Measurements from ENCODE around the gene ZNF274.

GRCh38 chr19:58212336-58213074 is 29.6 kb downstream of the ZNF274 start:
- no peak for TF ChIP-seq USF1 (IDR thresholded peaks at IDR 0.05; ENCODE audit: borderline replicate concordance, low read depth)
- TF ChIP-seq ZBTB33 (IDR thresholded peaks at IDR 0.05; ENCODE audit: borderline replicate concordance, low read depth) = no peak
- TF ChIP-seq TEAD4 (IDR thresholded peaks at IDR 0.05; ENCODE audit: borderline replicate concordance, insufficient read depth) = no peak
- TF ChIP-seq CTCF (IDR thresholded peaks at IDR 0.05) = no peak
- no peak for TF ChIP-seq TCF12 (IDR thresholded peaks at IDR 0.05)
- TF ChIP-seq REST (IDR thresholded peaks at IDR 0.05; ENCODE audit: low read depth, low read length) = no peak
- TF ChIP-seq PBX3 (IDR thresholded peaks at IDR 0.05) = no peak
- no peak for TF ChIP-seq YY1 (IDR thresholded peaks at IDR 0.05; ENCODE audit: low read depth)
- no peak for TF ChIP-seq POLR2AphosphoS5 (IDR thresholded peaks at IDR 0.05; ENCODE audit: low read depth, low read length)
- TF ChIP-seq MXI1 (IDR thresholded peaks at IDR 0.05; ENCODE audit: low read depth, low read length) = no peak
- TF ChIP-seq TAF1 (IDR thresholded peaks at IDR 0.05; ENCODE audit: borderline replicate concordance, low read depth, low read length) = no peak
